Kasumi-1 (cell line): ENCODE measurements around the gene BNC1.
A peak's percentile ranks its signal among the peaks of the same experiment; 100 is the strongest.
"Not testable (repeated sequence)": the region's sequence is repeated elsewhere in the genome, so short reads cannot be mapped to it uniquely, and the experiment has no call there.

Experiments used
- DNase-seq, 2 experiments: peaks; one replicate each; lab custom pipeline; 2025; lab: John Stamatoyannopoulos, UW

The BNC1 gene

GRCh38 chr15:83248151-83249029 is 36.1 kb downstream of the BNC1 start:
- peak; percentile 55 to 84 for DNase-seq

- DNase-seq: no peak
Measured at GRCh38 chr15:83243634-83244033, 40.8 kb downstream of the BNC1 start.

GRCh38 chr15:83230242-83230641 is 54.2 kb downstream of the BNC1 start:
- DNase-seq: no peak

DNA sequence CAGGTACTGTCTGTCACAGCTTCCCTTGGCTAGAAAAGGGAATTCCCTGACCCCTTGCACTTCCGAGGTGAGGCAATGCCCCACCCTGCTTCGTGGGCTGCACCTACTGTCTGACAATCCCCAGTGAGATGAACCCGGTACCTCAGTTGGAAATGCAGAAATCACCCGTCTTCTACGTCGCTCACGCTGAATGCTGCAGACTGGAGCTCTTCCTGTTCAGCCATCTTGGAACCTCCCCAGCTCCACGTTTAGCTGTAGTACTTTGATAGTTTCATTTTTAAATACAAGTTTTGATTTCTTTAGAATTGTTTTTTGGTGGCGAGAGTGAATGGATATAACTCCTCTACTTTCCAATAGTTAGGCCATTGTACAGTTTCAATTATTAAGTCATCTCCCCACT is 59.0 kb downstream of the BNC1 start:
- no peak for DNase-seq

DNA sequence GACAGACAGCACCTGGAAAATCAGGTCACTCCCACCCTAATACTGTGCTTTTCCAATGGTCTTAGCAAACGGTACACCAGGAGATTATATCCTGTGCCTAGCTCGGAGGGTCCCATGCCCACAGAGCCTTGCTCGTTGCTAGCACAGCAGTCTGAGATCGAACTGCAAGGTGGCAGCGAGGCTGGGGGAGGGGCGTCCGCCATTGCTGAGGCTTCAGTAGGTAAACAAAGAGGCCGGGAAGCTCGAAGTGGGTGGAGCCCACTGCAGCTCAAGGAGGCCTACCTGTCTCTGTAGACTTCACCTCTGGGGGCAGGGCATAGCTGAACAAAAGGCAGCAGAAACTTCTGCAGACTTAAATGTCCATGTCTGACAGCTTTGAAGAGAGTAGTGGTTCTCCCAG is 62.7 kb downstream of the BNC1 start:
- DNase-seq: not testable (repeated sequence)

- no peak for DNase-seq
Measured at GRCh38 chr15:83219026-83219425, 65.4 kb downstream of the BNC1 start.

DNA sequence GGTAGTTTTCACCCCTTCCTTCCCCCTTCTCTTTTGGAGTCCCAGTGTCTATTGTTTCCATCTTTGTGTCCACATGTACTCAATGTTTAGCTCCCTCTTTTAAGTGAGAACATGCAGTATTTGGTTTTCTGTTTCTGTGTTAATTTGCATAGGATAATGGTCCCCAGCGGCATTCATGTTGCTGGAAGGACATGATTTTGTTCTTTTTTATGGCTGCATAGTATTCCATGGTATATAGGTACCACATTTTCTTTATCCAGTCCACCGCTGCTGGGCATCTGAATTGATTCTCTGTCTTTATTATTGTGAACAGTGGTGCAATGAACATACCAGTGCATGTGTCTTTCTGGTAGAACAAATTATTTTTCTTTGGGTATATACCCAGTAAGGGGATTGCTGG is 69.2 kb downstream of the BNC1 start:
- no peak for DNase-seq

- no peak for DNase-seq
Measured at GRCh38 chr15:83210619-83211018, 73.8 kb downstream of the BNC1 start.

DNA sequence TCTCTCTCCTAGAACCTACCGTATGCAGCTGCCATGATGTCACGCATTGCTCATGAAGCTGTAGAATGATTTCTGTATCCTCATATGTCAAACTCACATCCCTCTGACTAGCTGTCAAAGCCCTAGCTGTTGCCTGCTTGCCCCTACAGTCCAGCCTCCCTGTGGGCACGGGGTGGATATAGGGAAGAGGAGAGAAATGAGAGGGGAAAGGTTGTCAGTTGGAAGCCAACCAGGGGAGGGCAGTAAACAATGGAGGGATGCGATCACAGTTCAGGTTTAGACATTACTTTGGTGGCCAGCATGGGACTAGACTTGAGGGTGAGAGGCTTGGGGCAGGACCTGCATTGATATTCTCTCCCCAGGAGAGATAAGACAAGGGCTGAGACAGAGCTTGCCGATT is 75.1 kb downstream of the BNC1 start:
- no peak for DNase-seq

GRCh38 chr15:83208367-83208661 is 76.2 kb downstream of the BNC1 start:
- DNase-seq: peak in 1 of 2 experiments; percentile 14

- no peak for DNase-seq
Measured at GRCh38 chr15:83207660-83208366, 76.7 kb downstream of the BNC1 start, which contains the start of gene HDGFL3. Gene HDGFL3 (minus strand): TSS chr15:83207823. CDS start chr15:83207414, 409 bp downstream.

DNA sequence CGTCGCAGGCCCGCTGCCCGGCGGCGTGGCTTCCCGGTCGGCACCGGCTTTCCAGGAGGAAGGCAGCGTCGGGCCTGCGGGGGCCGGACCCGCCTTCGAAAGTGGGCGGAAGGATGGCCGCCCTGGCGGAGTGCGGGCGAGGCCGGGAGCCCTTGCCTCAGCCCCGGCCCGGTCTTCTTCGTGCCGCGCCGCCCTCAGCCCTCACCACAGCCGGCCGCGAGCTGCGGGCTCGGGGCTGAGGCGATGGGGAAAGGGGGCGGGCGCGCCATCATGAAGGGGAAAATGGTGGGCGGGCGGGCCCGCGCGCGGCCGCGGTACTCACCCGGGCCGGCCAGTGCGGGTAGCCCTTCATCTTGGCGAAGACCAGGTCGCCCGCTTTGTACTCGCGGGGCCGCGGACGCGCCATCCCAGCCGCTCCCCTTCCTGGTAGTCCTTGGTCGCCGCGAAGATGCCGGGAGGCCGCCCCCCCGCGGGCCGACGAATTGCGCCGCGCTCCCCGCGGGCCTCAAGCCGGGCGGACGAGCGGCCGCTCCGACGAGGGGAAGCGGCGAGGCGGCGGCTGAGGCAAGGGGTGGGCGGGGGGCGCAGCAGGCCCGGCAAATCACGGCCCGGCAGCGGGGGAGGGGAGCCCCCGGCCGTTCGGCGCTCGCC is 77.3 kb downstream of the BNC1 start:
- DNase-seq: no peak

DNA sequence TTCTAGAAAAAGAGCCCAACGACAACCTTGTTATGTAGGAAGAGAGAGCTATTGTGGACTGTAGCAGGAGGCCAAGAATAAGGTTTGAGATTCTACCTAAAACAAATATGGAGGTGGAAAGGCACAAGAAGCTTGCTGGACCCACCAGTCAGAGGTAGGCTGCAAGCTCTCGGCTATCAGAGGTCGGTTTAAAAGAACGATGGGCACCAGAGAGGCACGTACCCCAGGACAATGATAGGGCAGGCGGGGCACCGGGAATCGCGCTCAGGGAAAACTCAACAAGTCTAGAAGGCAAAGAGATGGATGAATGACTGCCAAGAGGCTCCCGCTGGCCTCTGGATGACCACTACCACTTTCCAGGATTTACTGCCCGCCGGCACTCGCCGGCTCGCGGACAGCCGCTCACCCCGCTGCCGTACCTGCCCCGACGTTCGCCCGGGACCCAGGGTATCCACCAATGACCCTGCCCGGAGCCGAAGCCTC is 77.9 kb downstream of the BNC1 start:
- no peak for DNase-seq
